Panc1 (cell line): Measurements from ENCODE around the gene SLC6A19. TPM values are rescaled to one million over a fixed set of nuclear protein-coding genes. Genes with fewer than 3 reads are reported as not detected.

Experiments
- total RNA-seq: library from RNA; stranded (reverse); gene quantifications from one replicate; pipeline ENCODE4 v1.2.1, GENCODE V29; 2021; ENCODE audit not compliant: unreplicated experiment

The SLC6A19 gene
- total RNA-seq, 1 experiment from 2014 or later, result 0.23 TPM

Other genes with a start within 250 kb of the SLC6A19 start
- gene NKD2, start 192.8 kb upstream of the SLC6A19 start, total RNA-seq, result 12.3 TPM
- 297 TPM for gene SLC12A7, start 89.5 kb upstream of the SLC6A19 start, total RNA-seq
- not detected for gene SLC6A18, start 23.8 kb downstream of the SLC6A19 start, total RNA-seq
- 8.9 TPM for gene TERT, start 93.5 kb downstream of the SLC6A19 start, total RNA-seq
- 188 TPM for gene CLPTM1L, start 143.5 kb downstream of the SLC6A19 start, total RNA-seq
- 0.05 TPM for gene SLC6A3, start 243.8 kb downstream of the SLC6A19 start, total RNA-seq